NCI-H1417 (cell line): ENCODE measurements around the gene PIK3R4.
A peak's percentile ranks its signal among the peaks of the same experiment; 100 is the strongest.

Experiments
- DNase-seq, 3 experiments: peaks; one replicate each; lab custom pipeline; 2025; lab: John Stamatoyannopoulos, UW

The PIK3R4 gene

GRCh38 chr3:130741946-130742610 is 4.6 kb downstream of the PIK3R4 start:
- DNase-seq = no peak

DNA sequence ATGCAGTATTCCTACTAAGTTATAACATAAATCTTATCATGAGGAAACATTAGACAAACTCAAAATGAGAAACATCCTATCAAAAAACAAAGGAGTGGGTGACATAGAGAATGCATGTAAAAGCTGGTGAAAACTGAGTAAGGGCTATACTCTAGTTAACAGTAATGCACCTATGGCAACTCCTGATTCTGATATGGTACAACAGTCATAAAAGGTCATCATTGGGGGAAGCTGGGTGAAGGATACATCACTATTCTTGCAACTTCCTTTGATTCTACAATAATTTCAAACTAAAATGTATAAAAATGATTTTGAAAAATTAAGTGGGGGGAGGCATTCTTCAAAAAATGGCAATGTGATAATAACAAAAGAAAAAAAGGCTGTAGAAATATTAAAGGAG is 6.8 kb downstream of the PIK3R4 start:
- no peak for DNase-seq

GRCh38 chr3:130738241-130738640 is 8.4 kb downstream of the PIK3R4 start:
- DNase-seq = no peak

DNA sequence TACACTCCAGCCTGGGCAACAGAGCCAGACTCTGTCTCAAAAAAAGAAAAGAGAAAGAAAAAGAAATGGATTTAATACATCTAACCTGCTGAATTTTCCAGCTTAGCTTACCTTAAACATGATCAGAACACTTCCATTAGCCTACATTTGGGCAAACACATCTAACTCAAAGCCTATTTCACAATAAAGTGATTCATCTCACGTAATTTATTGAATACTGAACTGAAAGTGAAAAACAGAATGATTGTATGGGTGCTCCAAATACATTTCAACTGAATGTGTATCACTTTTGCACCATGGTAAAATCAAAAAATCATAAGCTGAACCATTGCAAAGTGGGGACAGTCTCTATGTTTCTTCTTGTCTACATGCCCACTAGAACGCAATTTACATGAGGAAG is 9.0 kb downstream of the PIK3R4 start:
- no peak for DNase-seq

DNA sequence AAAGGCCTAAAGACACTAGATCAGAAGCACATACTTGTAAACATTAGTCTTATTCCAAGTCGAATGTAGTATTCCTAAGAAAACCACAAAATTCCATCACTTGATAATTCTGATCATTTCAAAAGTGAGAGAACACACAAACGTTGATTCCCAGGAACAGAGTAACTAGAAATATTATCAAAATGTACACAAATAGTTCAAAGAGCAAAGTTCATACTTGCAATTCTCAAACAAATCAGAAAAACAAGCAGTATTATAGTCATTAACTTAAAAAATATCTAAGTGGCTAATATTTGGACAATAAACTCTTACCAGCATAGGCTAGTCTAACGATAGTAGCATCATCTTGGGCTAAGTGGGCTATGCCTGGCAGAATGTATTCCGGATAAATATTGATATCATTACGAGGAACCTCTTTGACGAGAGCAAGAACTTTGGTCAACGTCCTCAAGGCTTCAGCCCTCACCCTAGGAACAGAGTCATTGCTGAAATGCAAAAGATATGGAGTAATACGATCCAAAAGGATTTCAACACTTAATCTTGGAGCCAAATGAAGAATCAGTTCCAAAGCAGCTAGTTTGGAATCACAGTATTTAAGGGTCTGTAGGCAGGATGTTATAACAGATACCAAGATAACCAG is 13.3 kb downstream of the PIK3R4 start:
- DNase-seq = no peak

DNA sequence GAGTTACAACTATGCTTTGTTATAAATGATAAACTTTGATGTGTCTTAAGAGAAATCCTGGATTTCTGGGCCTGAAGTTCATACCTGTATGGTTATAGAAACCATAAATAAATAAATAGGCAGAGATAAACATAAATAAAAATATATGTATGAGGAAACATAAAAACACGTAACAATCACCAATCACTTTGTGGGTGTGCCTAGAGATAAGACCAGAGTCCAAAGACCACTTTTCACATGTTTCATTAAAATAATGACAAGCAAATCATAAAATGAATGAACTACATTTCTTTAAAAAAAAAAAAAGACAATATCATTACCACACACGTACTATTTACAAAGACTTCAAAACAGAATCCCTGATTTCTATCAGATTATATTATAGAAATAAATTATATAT is 14.1 kb downstream of the PIK3R4 start:
- no peak for DNase-seq

GRCh38 chr3:130731817-130732216 is 14.8 kb downstream of the PIK3R4 start:
- no peak for DNase-seq

- DNase-seq = peak in 1 of 3 experiments; percentile 49
Observed at GRCh38 chr3:130729154-130729553, 17.5 kb downstream of the PIK3R4 start.

DNA sequence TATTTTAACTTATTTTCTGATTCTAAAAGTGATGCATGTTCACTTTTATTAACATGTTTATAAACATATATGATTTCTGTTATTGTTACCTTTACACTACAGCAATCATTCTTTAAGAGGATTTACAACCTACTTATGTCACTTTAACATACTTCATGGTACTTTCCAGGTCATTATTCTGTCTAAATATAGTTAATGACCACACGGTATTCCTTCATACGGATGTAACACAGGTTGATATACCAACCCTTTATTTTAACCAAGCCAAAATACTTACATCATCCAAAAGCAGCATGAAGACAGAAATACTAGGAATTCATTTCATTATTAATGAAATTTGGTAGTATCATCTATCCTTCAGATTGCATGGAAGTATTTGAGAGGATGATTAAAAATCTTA is 18.6 kb downstream of the PIK3R4 start:
- no peak for DNase-seq

- DNase-seq = no peak
Observed at GRCh38 chr3:130725746-130726145, 20.9 kb downstream of the PIK3R4 start.

DNA sequence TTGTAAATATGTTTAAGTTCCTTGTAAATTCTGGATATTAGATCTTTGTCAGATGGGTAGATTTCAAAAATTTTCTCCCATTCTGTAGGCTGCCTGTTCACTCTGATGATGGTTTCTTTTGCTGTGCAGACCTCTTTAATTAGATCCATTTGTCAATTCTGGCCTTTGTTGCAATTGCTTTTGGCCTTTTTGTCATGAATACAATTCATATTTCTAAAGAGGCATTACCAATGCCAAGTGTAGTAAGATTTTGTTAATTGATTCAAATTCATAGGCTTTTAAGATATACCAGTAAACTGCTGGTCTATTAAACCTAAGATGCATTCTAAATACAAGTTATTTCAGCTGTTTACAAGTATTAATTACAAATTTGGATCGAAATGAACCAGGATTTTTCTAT is 31.0 kb downstream of the PIK3R4 start:
- no peak for DNase-seq

DNA sequence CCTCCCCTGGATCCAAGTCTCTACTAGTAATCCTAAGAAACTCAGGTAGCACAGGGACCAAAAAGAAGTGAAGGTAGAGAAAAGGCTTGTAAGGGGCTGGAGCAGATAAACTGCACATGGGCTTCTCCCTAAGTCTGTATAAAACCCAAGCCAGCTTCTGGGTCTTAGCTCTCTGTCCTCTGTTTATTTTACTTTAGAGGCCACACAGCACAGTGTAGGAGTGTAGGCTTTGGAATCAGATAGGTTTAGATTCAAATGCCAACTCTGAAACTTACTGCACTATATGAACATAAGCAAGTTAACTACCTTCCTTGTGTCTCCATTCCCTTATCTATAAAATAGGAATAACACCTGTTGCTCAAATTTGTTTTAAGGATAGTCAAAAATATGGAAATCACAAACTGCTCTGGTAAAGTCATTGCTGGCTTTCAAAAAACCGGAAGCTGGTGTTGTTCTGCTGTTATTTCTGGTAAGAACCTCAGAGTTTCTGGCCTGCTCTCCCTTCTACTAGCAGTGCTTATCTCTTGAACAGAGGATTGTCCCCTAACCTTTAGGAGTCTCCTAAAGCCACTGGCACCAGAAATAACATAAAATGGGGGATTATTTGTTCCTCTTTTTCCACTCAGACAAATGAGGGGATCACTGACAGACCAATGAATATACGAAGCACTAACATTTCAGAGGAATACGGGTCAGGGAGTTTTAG is 33.8 kb downstream of the PIK3R4 start:
- DNase-seq = no peak

DNA sequence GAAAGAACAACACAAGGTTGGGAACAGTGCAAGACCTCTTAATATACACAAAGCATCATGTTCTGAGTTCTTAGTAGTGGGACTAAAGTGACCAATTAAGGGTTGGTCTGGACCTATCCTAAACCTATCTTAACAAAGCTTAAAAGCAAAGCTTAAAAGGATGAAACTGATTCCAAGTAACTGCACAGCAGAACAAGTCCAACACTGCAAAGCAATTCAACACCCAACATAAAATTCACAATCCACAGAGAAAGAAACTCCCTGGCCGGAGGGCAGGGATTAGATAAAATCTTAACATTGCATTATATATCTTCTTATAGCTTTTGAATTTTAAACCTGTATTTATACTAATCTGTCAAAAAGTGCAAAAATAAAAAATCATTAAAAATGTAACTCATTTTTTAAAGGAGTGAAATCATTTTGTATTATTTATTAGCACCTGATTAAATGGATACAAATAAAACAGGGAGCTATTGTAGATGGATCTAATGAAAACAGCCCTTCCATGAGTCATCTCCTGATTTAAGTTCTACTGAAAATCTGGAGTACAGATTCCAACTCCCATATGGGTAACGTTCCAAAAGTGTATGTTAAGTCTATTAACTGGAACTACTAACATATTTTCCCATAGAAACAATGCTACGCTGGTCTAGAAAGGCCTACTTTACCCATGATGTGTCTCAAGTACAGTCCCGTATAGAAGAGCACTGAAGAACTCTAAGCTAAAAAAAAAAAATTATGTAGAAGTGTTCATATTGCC is 34.9 kb downstream of the PIK3R4 start:
- DNase-seq = no peak

DNA sequence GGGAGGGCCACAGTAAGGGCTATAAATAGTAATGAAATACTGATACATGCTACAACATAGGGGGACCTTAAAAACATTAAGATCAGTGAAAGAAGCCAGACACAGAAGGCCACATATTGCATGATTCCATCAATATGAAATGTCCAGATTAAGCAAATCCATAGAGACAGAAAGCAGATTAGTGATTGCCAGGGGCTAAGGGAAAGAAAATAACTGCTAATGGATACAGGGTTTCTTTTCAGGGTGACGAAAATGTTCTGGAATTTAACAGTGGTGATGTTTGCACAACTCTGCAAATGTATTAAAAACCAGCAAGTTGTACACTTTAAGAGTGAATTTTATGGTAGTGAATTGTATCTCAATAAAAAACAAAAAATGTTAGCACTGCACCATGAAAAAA is 37.0 kb downstream of the PIK3R4 start:
- DNase-seq = no peak

DNA sequence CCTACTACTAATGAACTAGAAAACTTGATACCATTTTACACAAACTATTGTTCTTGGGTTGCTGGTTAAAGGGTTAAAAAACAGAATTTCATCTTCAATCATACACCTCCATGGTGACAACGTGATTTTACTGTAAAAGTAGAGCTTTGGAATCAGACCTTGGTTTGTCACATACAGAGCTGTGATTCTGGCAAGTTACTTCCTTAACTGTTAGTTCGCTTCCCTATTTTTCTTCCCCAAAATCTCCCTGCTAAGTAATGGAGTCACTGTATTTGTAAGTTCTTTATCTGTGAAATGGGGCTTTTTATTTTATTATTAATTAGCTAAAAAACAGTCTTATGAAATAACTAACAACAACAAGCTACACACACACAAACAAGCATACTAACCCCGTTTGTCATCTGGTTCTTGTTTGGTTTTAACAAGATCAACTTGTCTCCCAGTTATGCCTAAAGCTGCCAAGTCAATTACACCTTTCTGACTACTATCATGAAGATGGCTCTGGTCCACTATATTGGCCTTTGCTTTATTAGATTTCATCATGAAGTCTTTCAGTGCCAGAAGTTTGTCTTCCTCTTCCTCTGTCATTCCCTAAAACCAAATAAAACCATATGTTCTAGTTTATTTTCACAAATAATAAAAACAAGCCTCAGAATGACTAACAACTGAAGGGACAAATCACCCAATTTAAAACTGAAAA is 38.6 kb downstream of the PIK3R4 start:
- DNase-seq = no peak

DNA sequence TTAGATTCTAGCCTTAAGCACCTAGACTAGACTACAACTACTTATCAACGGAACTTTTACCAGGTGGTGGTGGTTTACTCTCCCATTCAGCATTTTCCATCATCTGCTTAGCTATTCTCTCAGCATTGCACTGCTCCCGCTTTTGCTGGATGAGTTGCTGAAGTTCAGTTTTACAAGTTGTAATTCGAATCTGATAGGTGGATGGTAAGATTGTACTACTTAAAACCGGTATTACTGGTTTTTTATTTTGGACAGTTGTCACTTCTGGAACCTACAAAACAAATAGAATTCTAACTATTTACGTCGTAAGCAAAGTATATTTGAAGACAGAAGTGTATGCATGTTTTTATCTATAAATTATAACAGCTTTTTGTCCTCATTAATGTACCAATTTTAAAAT is 41.1 kb downstream of the PIK3R4 start:
- DNase-seq = peak in 1 of 3 experiments; percentile 4

- no peak for DNase-seq
Observed at GRCh38 chr3:130702985-130703384, 43.6 kb downstream of the PIK3R4 start.

- peak in 1 of 3 experiments; percentile 21 for DNase-seq
Observed at GRCh38 chr3:130700541-130700940, 46.1 kb downstream of the PIK3R4 start.

GRCh38 chr3:130699765-130700164 is 46.9 kb downstream of the PIK3R4 start:
- DNase-seq = peak in 2 of 3 experiments; percentile 3 to 32

DNA sequence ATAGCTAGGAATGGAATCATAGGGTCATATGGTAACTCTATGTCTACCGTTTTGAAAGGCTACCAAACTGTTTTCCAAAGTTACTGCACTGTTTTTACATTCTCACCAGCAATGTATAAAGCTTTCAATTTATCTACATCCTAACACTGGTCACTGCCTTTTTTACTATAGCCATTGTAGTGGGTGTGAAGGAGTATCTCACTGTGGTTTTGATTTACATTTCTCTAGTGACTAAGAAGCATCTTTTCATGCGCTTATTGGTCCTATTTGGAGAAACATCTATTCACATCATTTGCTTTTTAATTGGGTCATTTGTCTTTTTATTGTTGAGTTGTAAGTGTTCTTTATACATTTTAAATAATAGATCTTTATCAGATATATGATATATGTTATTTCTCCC is 53.3 kb downstream of the PIK3R4 start:
- DNase-seq = no peak

- no peak for DNase-seq
Observed at GRCh38 chr3:130692455-130692854, 54.2 kb downstream of the PIK3R4 start.
